ENCODE data around the gene GPR139.

DNA sequence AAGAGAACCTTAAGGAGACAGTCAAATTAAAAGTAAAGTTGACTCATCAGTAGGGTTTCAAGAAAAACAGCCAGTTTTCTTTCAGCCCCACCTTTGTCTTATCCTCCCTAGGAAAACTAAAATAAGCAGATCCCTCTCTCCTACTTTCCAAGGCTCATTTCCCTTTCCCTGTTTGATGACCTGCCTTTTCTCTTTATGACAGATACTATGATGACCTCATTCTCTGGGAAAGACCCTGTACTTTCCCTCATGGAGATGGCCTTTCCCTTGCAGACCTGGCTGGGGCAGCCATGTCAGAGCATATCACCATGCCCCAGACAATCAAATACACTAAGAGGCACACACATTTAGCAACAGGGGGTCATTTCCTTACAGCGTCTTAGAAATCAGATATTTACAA, 53.6 kb downstream of the GPR139 start:
- TF ChIP-seq, protein P1, sequence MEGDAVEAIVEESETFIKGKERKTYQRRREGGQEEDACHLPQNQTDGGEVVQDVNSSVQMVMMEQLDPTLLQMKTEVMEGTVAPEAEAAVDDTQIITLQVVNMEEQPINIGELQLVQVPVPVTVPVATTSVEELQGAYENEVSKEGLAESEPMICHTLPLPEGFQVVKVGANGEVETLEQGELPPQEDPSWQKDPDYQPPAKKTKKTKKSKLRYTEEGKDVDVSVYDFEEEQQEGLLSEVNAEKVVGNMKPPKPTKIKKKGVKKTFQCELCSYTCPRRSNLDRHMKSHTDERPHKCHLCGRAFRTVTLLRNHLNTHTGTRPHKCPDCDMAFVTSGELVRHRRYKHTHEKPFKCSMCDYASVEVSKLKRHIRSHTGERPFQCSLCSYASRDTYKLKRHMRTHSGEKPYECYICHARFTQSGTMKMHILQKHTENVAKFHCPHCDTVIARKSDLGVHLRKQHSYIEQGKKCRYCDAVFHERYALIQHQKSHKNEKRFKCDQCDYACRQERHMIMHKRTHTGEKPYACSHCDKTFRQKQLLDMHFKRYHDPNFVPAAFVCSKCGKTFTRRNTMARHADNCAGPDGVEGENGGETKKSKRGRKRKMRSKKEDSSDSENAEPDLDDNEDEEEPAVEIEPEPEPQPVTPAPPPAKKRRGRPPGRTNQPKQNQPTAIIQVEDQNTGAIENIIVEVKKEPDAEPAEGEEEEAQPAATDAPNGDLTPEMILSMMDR (IDR thresholded peaks at IDR 0.05 in 2 of 3, conservative IDR thresholded peaks at IDR 0.05 in 1 of 3; ENCODE audit: control insufficient read depth in 2 of 3, extremely low read depth in 1 of 3, insufficient read depth in 1 of 3, low read depth in 3 of 3, low read length in 3 of 3): no peak
- no peak for TF ChIP-seq NFIC (IDR thresholded peaks at IDR 0.05; ENCODE audit: low read depth, low read length)
- no peak for TF ChIP-seq SREBF2 (IDR thresholded peaks at IDR 0.05; ENCODE audit: low read length)
- TF ChIP-seq POLR2A (IDR thresholded peaks at IDR 0.05; ENCODE audit: low read depth, low read length): no peak

All from GM12878 (cell line).